CD4-positive, CD25-positive, alpha-beta regulatory T cell (primary cell): ENCODE results near the gene TNS4. TPM values are rescaled to one million over a fixed set of nuclear protein-coding genes. Genes with fewer than 3 reads are reported as not detected.
A peak's percentile ranks its signal among the peaks of the same experiment; 100 is the strongest.

ENCODE experiments used
- ATAC-seq, 2 donors: fragments of 150-1000 bp; cut with Tn5 transposase; one replicate each; pipeline ENCODE4 v1.10.0; 2021; ENCODE audit warnings: low read depth in 2 of 2, moderate number of reproducible peaks in 2 of 2, moderate library complexity in 1 of 2
- DNase-seq, 3 donors: peaks; one replicate each; pipeline versions ENCODE4 v3.0.0 to v3.0.0-alpha.2; 2012 to 2022; ENCODE audit warnings: mixed read lengths in 1 of 3
- H3K27ac ChIP-seq: one replicate; pipeline ENCODE4 v1.7.0; 2013; ENCODE audit warnings: mild to moderate bottlenecking, low read length; ENCODE audit not compliant: insufficient read depth, poor library complexity, severe bottlenecking
- H3K27me3 ChIP-seq: one replicate; pipeline ENCODE4 v1.7.0; 2013; ENCODE audit warnings: low read length; ENCODE audit not compliant: control insufficient read depth, insufficient read depth
- H3K36me3 ChIP-seq: one replicate; pipeline ENCODE4 v1.7.0; 2013; ENCODE audit warnings: mild to moderate bottlenecking, low read length, moderate library complexity; ENCODE audit not compliant: control insufficient read depth, insufficient read depth
- H3K4me1 ChIP-seq: 2 replicates; pipeline ENCODE4 v1.7.0; 2013; ENCODE audit warnings: mild to moderate bottlenecking, low read length; ENCODE audit not compliant: insufficient read depth, control insufficient read depth, poor library complexity, severe bottlenecking
- H3K4me3 ChIP-seq: one replicate; pipeline ENCODE4 v1.7.0; 2013; ENCODE audit warnings: low read depth, mild to moderate bottlenecking, low read length, moderate library complexity
- H3K9me3 ChIP-seq, 2 experiments: 1 replicate in 1 of 2; 2 replicates in 1 of 2; pipeline ENCODE4 v1.7.0; 2013; ENCODE audit warnings: low read length in 2 of 2, mild to moderate bottlenecking in 1 of 2, moderate library complexity in 1 of 2; ENCODE audit not compliant: control insufficient read depth in 2 of 2
- H3K27ac Mint-ChIP-seq, 3 donors: one replicate each; pipeline ENCODE4 v1.8.0; 2020 to 2022; ENCODE audit warnings: mild to moderate bottlenecking in 3 of 3, mixed read lengths in 3 of 3, moderate library complexity in 2 of 3
- H3K27me3 Mint-ChIP-seq: one replicate; pipeline ENCODE4 v1.8.0; 2022; ENCODE audit warnings: mild to moderate bottlenecking, mixed read lengths
- H3K36me3 Mint-ChIP-seq: one replicate; pipeline ENCODE4 v1.8.0; 2020; ENCODE audit warnings: mixed read lengths
- H3K4me1 Mint-ChIP-seq, 4 donors: one replicate each; pipeline ENCODE4 v1.8.0; 2020 to 2022; ENCODE audit warnings: mixed read lengths in 4 of 4, mild to moderate bottlenecking in 1 of 4
- H3K4me3 Mint-ChIP-seq, 4 donors: one replicate each; pipeline ENCODE4 v1.8.0; 2020 to 2022; ENCODE audit warnings: mild to moderate bottlenecking in 4 of 4, mixed read lengths in 4 of 4, moderate library complexity in 3 of 4
- H3K9me3 Mint-ChIP-seq, 7 donors: one replicate each; pipeline ENCODE4 v1.8.0; 2020 to 2022; ENCODE audit warnings: mixed read lengths in 7 of 7, mild to moderate bottlenecking in 3 of 7, moderate library complexity in 2 of 7
- polyA plus RNA-seq, 4 donors: library from polyadenylated mRNA; unstranded; fragments of 300-500 nt; fragmentation: Illumina TruSeq; gene quantifications; one replicate each; pipeline ENCODE4 v1.2.3, GENCODE V29; 2021
- total RNA-seq: library from RNA; stranded (reverse); gene quantifications from one replicate; pipeline ENCODE4 v1.2.3, GENCODE V29; 2022

Gene TNS4
- total and polyA plus RNA-seq, 5 donors from 2014 or later = 0.16 to 1.1 TPM; not detected in 3

GRCh38 chr17:40499551-40500189 lies 1.8 kb downstream of the TNS4 start:
- Histone ChIP-seq H3K9me3 (no peaks in the 10 kb centered on the region), H3K27ac (no peak overlapping the region), H3K4me1 (no peaks in the 10 kb centered on the region), H3K36me3 (no peaks in the 10 kb centered on the region), H3K4me3 (no peak overlapping the region), H3K27me3 (no peaks in the 10 kb centered on the region)
- Mint-ChIP-seq H3K27ac (no peak overlapping the region), H3K4me1 (no peaks in the 10 kb centered on the region), H3K4me3 (no peak overlapping the region), H3K27me3 (no peaks in the 10 kb centered on the region), H3K9me3 (peaks cover 0 to 1% (median 0%) of the 10 kb centered on the region in 7 donors), H3K36me3 (no peaks in the 10 kb centered on the region)
- DNase-seq = no peak
- ATAC-seq = no peak

- Histone ChIP-seq H3K4me1 (no peaks in the 10 kb centered on the region), H3K27ac (no peak overlapping the region), H3K4me3 (no peak overlapping the region), H3K36me3 (no peaks in the 10 kb centered on the region), H3K27me3 (no peaks in the 10 kb centered on the region), H3K9me3 (no peaks in the 10 kb centered on the region)
- H3K4me3 Mint-ChIP-seq = peak overlapping the region in 1 of 4 donors; percentile 39
- H3K4me1 Mint-ChIP-seq = no peaks in the 10 kb centered on the region
- no peak overlapping the region for H3K27ac Mint-ChIP-seq
- ATAC-seq (no peak), DNase-seq (no peak)
- H3K27me3 Mint-ChIP-seq = no peaks in the 10 kb centered on the region
- peaks cover 0 to 1% (median 0%) of the 10 kb centered on the region in 7 donors for H3K9me3 Mint-ChIP-seq
- H3K36me3 Mint-ChIP-seq = no peaks in the 10 kb centered on the region
Measured at GRCh38 chr17:40498281-40499084, 2.9 kb downstream of the TNS4 start.

- Mint-ChIP-seq H3K27me3 (no peaks in the 10 kb centered on the region), H3K27ac (no peak overlapping the region), H3K4me1 (no peaks in the 10 kb centered on the region), H3K9me3 (peaks cover 0 to 1% (median 0%) of the 10 kb centered on the region in 7 donors), H3K36me3 (no peaks in the 10 kb centered on the region), H3K4me3 (no peak overlapping the region)
- no peaks in the 10 kb centered on the region for H3K4me1 ChIP-seq
- no peak for ATAC-seq
- no peak for DNase-seq
- H3K4me3 ChIP-seq = no peak overlapping the region
- H3K9me3 ChIP-seq = no peaks in the 10 kb centered on the region
- H3K36me3 ChIP-seq = no peaks in the 10 kb centered on the region
- no peak overlapping the region for H3K27ac ChIP-seq
- no peaks in the 10 kb centered on the region for H3K27me3 ChIP-seq
Measured at GRCh38 chr17:40497695-40498094, 3.7 kb downstream of the TNS4 start.

- no peaks in the 10 kb centered on the region for H3K27me3 Mint-ChIP-seq
- peaks cover 0 to 1% (median 0%) of the 10 kb centered on the region in 7 donors for H3K9me3 Mint-ChIP-seq
- Histone ChIP-seq H3K4me1 (no peaks in the 10 kb centered on the region), H3K4me3 (no peak overlapping the region), H3K36me3 (no peaks in the 10 kb centered on the region), H3K27me3 (no peaks in the 10 kb centered on the region), H3K27ac (no peak overlapping the region), H3K9me3 (no peaks in the 10 kb centered on the region)
- H3K27ac Mint-ChIP-seq = peak overlapping the region in 1 of 3 donors; percentile 56
- no peaks in the 10 kb centered on the region for H3K4me1 Mint-ChIP-seq
- no peaks in the 10 kb centered on the region for H3K36me3 Mint-ChIP-seq
- no peak overlapping the region for H3K4me3 Mint-ChIP-seq
- no peak for DNase-seq
- ATAC-seq = no peak
Measured at GRCh38 chr17:40496634-40497420, 4.6 kb downstream of the TNS4 start.

GRCh38 chr17:40496170-40496569 lies 5.3 kb downstream of the TNS4 start:
- DNase-seq (no peak), ATAC-seq (no peak)
- Histone ChIP-seq H3K27me3 (no peaks in the 10 kb centered on the region), H3K4me3 (no peak overlapping the region), H3K4me1 (no peaks in the 10 kb centered on the region), H3K27ac (no peak overlapping the region), H3K36me3 (no peaks in the 10 kb centered on the region), H3K9me3 (no peaks in the 10 kb centered on the region)
- Mint-ChIP-seq H3K4me3 (no peak overlapping the region), H3K9me3 (peaks cover 0 to 1% (median 0%) of the 10 kb centered on the region in 7 donors), H3K4me1 (peaks cover 0 to 5% (median 1%) of the 10 kb centered on the region in 4 donors), H3K36me3 (no peaks in the 10 kb centered on the region), H3K27me3 (no peaks in the 10 kb centered on the region), H3K27ac (no peak overlapping the region)

GRCh38 chr17:40495140-40495539 lies 6.3 kb downstream of the TNS4 start:
- peaks cover 9% of the 10 kb centered on the region for H3K4me1 ChIP-seq
- Mint-ChIP-seq H3K4me3 (no peak overlapping the region), H3K4me1 (peaks cover 2 to 16% (median 8%) of the 10 kb centered on the region in 4 donors), H3K36me3 (no peaks in the 10 kb centered on the region), H3K27me3 (no peaks in the 10 kb centered on the region), H3K9me3 (peaks cover 0 to 1% (median 0%) of the 10 kb centered on the region in 7 donors), H3K27ac (no peak overlapping the region)
- H3K27me3 ChIP-seq = no peaks in the 10 kb centered on the region
- ATAC-seq = no peak
- no peaks in the 10 kb centered on the region for H3K36me3 ChIP-seq
- no peak for DNase-seq
- H3K4me3 ChIP-seq = no peak overlapping the region
- H3K27ac ChIP-seq = no peak overlapping the region
- no peaks in the 10 kb centered on the region for H3K9me3 ChIP-seq

GRCh38 chr17:40493697-40494096 lies 7.7 kb downstream of the TNS4 start:
- Histone ChIP-seq H3K4me1 (peaks cover 17% of the 10 kb centered on the region), H3K4me3 (no peak overlapping the region), H3K9me3 (no peaks in the 10 kb centered on the region), H3K36me3 (no peaks in the 10 kb centered on the region), H3K27me3 (no peaks in the 10 kb centered on the region), H3K27ac (no peak overlapping the region)
- Mint-ChIP-seq H3K27me3 (no peaks in the 10 kb centered on the region), H3K4me3 (no peak overlapping the region), H3K9me3 (peaks cover 0 to 1% (median 0%) of the 10 kb centered on the region in 7 donors), H3K36me3 (no peaks in the 10 kb centered on the region), H3K4me1 (peaks cover 2 to 29% (median 13%) of the 10 kb centered on the region in 4 donors), H3K27ac (no peak overlapping the region)
- no peak for ATAC-seq
- no peak for DNase-seq
